ENCODE measurements around the gene SMCO2. TPM values are rescaled to one million over a fixed set of nuclear protein-coding genes. Genes with fewer than 3 reads are reported as not detected.
A peak's percentile ranks its signal among the peaks of the same experiment; 100 is the strongest.

The SMCO2 gene
- total and polyA plus RNA-seq, 9 of the 15 experiments (the other 6 are each of a cell fraction or from before 2014, with no cell fraction given) = not detected

DNA sequence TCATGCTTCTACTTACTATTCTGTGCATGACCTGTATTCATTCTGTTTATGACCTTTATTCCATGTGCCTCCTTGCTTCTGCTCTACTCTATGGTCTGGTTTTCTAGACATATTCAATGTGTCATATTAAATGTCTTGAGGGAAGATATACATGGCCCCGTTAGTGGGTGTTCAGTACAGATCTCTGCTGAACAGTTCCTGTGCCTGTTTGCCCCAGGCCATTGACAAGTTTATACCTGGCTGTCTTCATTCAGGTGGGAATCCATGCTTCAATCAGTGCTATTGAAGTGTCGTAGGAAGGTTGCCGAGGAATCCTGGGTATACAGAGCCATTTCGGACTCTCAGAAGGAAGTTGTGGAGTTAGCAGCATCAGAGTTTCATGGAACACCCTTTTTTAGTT is 70.1 kb downstream of the SMCO2 start:
- Histone ChIP-seq H4K20me1 (replicated peaks; ENCODE audit: control insufficient read depth, insufficient read depth, low read length) (no peaks in the 10 kb centered on the region), H3K79me2 (ENCODE audit: control insufficient read depth, insufficient read depth, low read length) (no peaks in the 10 kb centered on the region), H2AFZ (ENCODE audit: low read depth, low read length) (no peak overlapping the region), H3K9ac (ENCODE audit: insufficient read depth in 1 of 2, low read depth in 2 of 2, low read length in 2 of 2) (no peak overlapping the region), H3K4me3 (no peak overlapping the region), H3K36me3 (ENCODE audit: control insufficient read depth, insufficient read depth, low read length) (no peaks in the 10 kb centered on the region), H3K4me1 (replicated peaks in 1 of 2; ENCODE audit: control insufficient read depth in 2 of 2, insufficient read depth in 2 of 2, low read length in 2 of 2) (peaks cover 4 to 11% of the 10 kb centered on the region in 2 experiments; a peak in 3 of 5 replicates), H3K27ac (ENCODE audit: extremely low read depth, low read depth, low read length) (no peak overlapping the region), H3K9me1 (ENCODE audit: control insufficient read depth, insufficient read depth, low read length) (no peaks in the 10 kb centered on the region), H3K27me3 (ENCODE audit: control insufficient read depth in 2 of 2, insufficient read depth in 2 of 2, low read length in 2 of 2) (peaks cover 15 to 17% of the 10 kb centered on the region in 2 experiments; a peak in 4 of 5 replicates), H3K4me2 (ENCODE audit: insufficient read depth, low read length) (no peak overlapping the region), H3K9me3 (replicated peaks; ENCODE audit: control insufficient read depth, insufficient read depth, low read depth, low read length) (no peaks in the 10 kb centered on the region)
- 3% methylated on average over 4 of the region's 4 CpGs for WGBS (ENCODE audit: insufficient coverage, low coverage, missing lambda C conversion rate)
- in situ Hi-C loops (cut with MboI) (no loop called here), intact Hi-C loops (cut with micrococcal nuclease) (no loop called here)
- TF ChIP-seq ZFPM2 (CRISPR knock-in tag; IDR thresholded peaks at IDR 0.05) (no peak), RHOXF2B (CRISPR knock-in tag; conservative IDR thresholded peaks at IDR 0.05) (no peak)
- no TSS peak for BruUV-seq (replicated peaks)
- FAIRE-seq = no peak
- no peak for DNase-seq (ENCODE audit: extremely low read depth in 1 of 4, low spot score in 3 of 4)
- no peak for ATAC-seq
- POLR2A ChIA-PET = no interaction called here
- CTCF ChIA-PET (ENCODE audit: low intra/inter-chr PET ratio) = no interaction called here

DNA sequence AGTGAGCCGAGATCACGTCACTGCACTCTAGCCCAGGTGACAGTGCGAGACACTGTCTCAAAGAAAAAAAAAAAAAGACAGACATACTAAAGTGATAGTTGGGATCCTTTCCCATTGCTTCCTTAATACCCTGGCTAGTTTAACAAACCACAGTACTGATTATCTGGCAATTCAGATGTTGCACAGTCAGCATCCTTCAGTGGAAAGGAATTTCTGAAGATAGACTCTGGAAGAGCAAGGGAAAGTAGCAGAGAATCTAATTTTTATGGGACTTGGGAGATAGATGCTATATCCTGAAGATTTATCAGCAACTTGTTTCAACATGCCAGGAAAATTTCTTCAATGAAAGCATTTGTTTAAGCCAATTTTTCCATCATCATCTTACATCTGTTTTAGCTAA is 71.0 kb downstream of the SMCO2 start:
- Histone ChIP-seq H3K4me3 (no peak overlapping the region), H4K20me1 (replicated peaks; ENCODE audit: control insufficient read depth, insufficient read depth, low read length) (no peaks in the 10 kb centered on the region), H3K27me3 (ENCODE audit: control insufficient read depth in 2 of 2, insufficient read depth in 2 of 2, low read length in 2 of 2) (peaks cover 15 to 17% of the 10 kb centered on the region in 2 experiments; a peak in 4 of 5 replicates), H3K27ac (ENCODE audit: extremely low read depth, low read depth, low read length) (no peak overlapping the region), H3K4me1 (replicated peaks in 1 of 2; ENCODE audit: control insufficient read depth in 2 of 2, insufficient read depth in 2 of 2, low read length in 2 of 2) (peaks cover 4 to 11% of the 10 kb centered on the region in 2 experiments; a peak in 4 of 5 replicates), H3K9me1 (ENCODE audit: control insufficient read depth, insufficient read depth, low read length) (no peaks in the 10 kb centered on the region), H2AFZ (ENCODE audit: low read depth, low read length) (no peak overlapping the region), H3K4me2 (ENCODE audit: insufficient read depth, low read length) (no peak overlapping the region), H3K36me3 (ENCODE audit: control insufficient read depth, insufficient read depth, low read length) (no peaks in the 10 kb centered on the region), H3K9me3 (replicated peaks; ENCODE audit: control insufficient read depth, insufficient read depth, low read depth, low read length) (no peaks in the 10 kb centered on the region), H3K79me2 (ENCODE audit: control insufficient read depth, insufficient read depth, low read length) (no peaks in the 10 kb centered on the region), H3K9ac (ENCODE audit: insufficient read depth in 1 of 2, low read depth in 2 of 2, low read length in 2 of 2) (no peak overlapping the region)
- in situ Hi-C loops (cut with MboI) = no loop called here
- 0% methylated on average over 3 of the region's 3 CpGs for WGBS (ENCODE audit: insufficient coverage, low coverage, missing lambda C conversion rate)
- no peak for FAIRE-seq
- no peak for DNase-seq (ENCODE audit: extremely low read depth in 1 of 4, low spot score in 3 of 4)
- ChIA-PET CTCF (ENCODE audit: low intra/inter-chr PET ratio) (no interaction called here), POLR2A (no interaction called here)
- no peak for ATAC-seq
- intact Hi-C loops (cut with micrococcal nuclease) = no loop called here
- BruUV-seq (replicated peaks) = no TSS peak
- peak; percentile 57; the same call in 1 of the 2 replicates for TF ChIP-seq MAFG (tag; conservative IDR thresholded peaks at IDR 0.05)
- no peak for TF ChIP-seq ZNF124 (CRISPR knock-in tag; IDR thresholded peaks at IDR 0.05)
- no peak for TF ChIP-seq HIVEP1 (CRISPR knock-in tag; IDR thresholded peaks at IDR 0.05)
- TF ChIP-seq, protein P1, sequence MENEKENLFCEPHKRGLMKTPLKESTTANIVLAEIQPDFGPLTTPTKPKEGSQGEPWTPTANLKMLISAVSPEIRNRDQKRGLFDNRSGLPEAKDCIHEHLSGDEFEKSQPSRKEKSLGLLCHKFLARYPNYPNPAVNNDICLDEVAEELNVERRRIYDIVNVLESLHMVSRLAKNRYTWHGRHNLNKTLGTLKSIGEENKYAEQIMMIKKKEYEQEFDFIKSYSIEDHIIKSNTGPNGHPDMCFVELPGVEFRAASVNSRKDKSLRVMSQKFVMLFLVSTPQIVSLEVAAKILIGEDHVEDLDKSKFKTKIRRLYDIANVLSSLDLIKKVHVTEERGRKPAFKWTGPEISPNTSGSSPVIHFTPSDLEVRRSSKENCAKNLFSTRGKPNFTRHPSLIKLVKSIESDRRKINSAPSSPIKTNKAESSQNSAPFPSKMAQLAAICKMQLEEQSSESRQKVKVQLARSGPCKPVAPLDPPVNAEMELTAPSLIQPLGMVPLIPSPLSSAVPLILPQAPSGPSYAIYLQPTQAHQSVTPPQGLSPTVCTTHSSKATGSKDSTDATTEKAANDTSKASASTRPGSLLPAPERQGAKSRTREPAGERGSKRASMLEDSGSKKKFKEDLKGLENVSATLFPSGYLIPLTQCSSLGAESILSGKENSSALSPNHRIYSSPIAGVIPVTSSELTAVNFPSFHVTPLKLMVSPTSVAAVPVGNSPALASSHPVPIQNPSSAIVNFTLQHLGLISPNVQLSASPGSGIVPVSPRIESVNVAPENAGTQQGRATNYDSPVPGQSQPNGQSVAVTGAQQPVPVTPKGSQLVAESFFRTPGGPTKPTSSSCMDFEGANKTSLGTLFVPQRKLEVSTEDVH (IDR thresholded peaks at IDR 0.05; ENCODE audit: low read depth, partially characterized antibody) = no peak
- no peak for TF ChIP-seq KLF10 (CRISPR knock-in tag; IDR thresholded peaks at IDR 0.05)
- no peak for TF ChIP-seq CBX8 (IDR thresholded peaks at IDR 0.05; ENCODE audit: borderline replicate concordance, extremely low read depth, low read depth, low read length, poor library complexity, severe bottlenecking)

Measured in K562 (cell line).